ENCODE data around the gene STX12. TPM values are rescaled to one million over a fixed set of nuclear protein-coding genes. Genes with fewer than 3 reads are reported as not detected.

Gene STX12
- total RNA-seq, 3 donors from 2014 or later = 58.1 to 64.9 (median 61.8) TPM

- H3K36me3 ChIP-seq (ENCODE audit: low read depth) = no peaks in the 10 kb centered on the region
- ATAC-seq (no peak), DNase-seq (no peak)
- no peak for TF ChIP-seq CTCF (IDR thresholded peaks at IDR 0.05)
- H3K4me3 ChIP-seq = no peak overlapping the region
- intact Hi-C loops (cut with DNase I, micrococcal nuclease) = no loop called here
- no peaks in the 10 kb centered on the region for H3K9me3 ChIP-seq
- H3K4me1 ChIP-seq (ENCODE audit: low read depth) = no peaks in the 10 kb centered on the region
Measured at GRCh38 chr1:27755286-27755685, 17.7 kb upstream of the STX12 start.

GRCh38 chr1:27755865-27756264, 17.2 kb upstream of the STX12 start:
- TF ChIP-seq CTCF (IDR thresholded peaks at IDR 0.05) = no peak
- no peak for ATAC-seq
- no peaks in the 10 kb centered on the region for H3K36me3 ChIP-seq (ENCODE audit: low read depth)
- intact Hi-C loops (cut with DNase I, micrococcal nuclease) = no loop called here
- H3K9me3 ChIP-seq = no peaks in the 10 kb centered on the region
- no peak for DNase-seq
- no peaks in the 10 kb centered on the region for H3K4me1 ChIP-seq (ENCODE audit: low read depth)
- H3K4me3 ChIP-seq = no peak overlapping the region

GRCh38 chr1:27759236-27759635, 13.8 kb upstream of the STX12 start:
- Histone ChIP-seq H3K4me1 (ENCODE audit: low read depth) (no peaks in the 10 kb centered on the region), H3K36me3 (ENCODE audit: low read depth) (no peaks in the 10 kb centered on the region), H3K9me3 (no peaks in the 10 kb centered on the region), H3K4me3 (no peak overlapping the region)
- intact Hi-C loops (cut with DNase I, micrococcal nuclease) = no loop called here
- no peak for ATAC-seq
- no peak for TF ChIP-seq CTCF (IDR thresholded peaks at IDR 0.05)
- no peak for DNase-seq

GRCh38 chr1:27760426-27760825, 12.6 kb upstream of the STX12 start:
- H3K9me3 ChIP-seq = no peaks in the 10 kb centered on the region
- DNase-seq (no peak), ATAC-seq (no peak)
- H3K4me1 ChIP-seq (ENCODE audit: low read depth) = no peaks in the 10 kb centered on the region
- intact Hi-C loops (cut with DNase I, micrococcal nuclease) = no loop called here
- no peaks in the 10 kb centered on the region for H3K36me3 ChIP-seq (ENCODE audit: low read depth)
- no peak overlapping the region for H3K4me3 ChIP-seq
- TF ChIP-seq CTCF (IDR thresholded peaks at IDR 0.05) = no peak

GRCh38 chr1:27762033-27762432, 11.0 kb upstream of the STX12 start:
- Histone ChIP-seq H3K9me3 (no peaks in the 10 kb centered on the region), H3K4me3 (no peak overlapping the region), H3K4me1 (ENCODE audit: low read depth) (no peaks in the 10 kb centered on the region), H3K36me3 (ENCODE audit: low read depth) (no peaks in the 10 kb centered on the region)
- no peak for TF ChIP-seq CTCF (IDR thresholded peaks at IDR 0.05)
- intact Hi-C loops (cut with DNase I, micrococcal nuclease) = no loop called here
- no peak for DNase-seq
- ATAC-seq = no peak

GRCh38 chr1:27763358-27763757, 9.7 kb upstream of the STX12 start:
- H3K4me1 ChIP-seq (ENCODE audit: low read depth) = no peaks in the 10 kb centered on the region
- TF ChIP-seq CTCF (IDR thresholded peaks at IDR 0.05) = no peak
- DNase-seq (no peak), ATAC-seq (no peak)
- no peak overlapping the region for H3K4me3 ChIP-seq
- intact Hi-C loops (cut with DNase I, micrococcal nuclease) = no loop called here
- H3K9me3 ChIP-seq = no peaks in the 10 kb centered on the region
- H3K36me3 ChIP-seq (ENCODE audit: low read depth) = no peaks in the 10 kb centered on the region
